OCI-LY1 (cell line): ENCODE results near the gene ZDHHC14.
"Not testable (repeated sequence)": the region's sequence is repeated elsewhere in the genome, so short reads cannot be mapped to it uniquely, and the experiment has no call there.

Experiments
- H2AFZ ChIP-seq: fragments of 200-600 bp; sonication (generic), shearing (Covaris generic); 2 replicates; pipeline ENCODE4 v1.6.0; 2014; ENCODE audit warnings: antibody characterized with exemption, mild to moderate bottlenecking, low read length
- H3F3A ChIP-seq: fragments of 200-600 bp; sonication (generic), shearing (Covaris generic); 2 replicates; pipeline ENCODE4 v1.6.0; 2014; ENCODE audit warnings: mild to moderate bottlenecking, antibody characterized with exemption, low read length, moderate library complexity; ENCODE audit not compliant: insufficient read depth
- H3K27ac ChIP-seq: fragments of 200-600 bp; sonication (generic); 2 replicates; pipeline ENCODE4 v1.5.1; 2014; ENCODE audit warnings: low read length, mixed run types, mild to moderate bottlenecking, low read depth; ENCODE audit not compliant: poor library complexity, severe bottlenecking
- H3K27me3 ChIP-seq: fragments of 200-600 bp; sonication (generic); 2 replicates; pipeline ENCODE4 v1.6.0; 2014; ENCODE audit warnings: antibody characterized with exemption, mild to moderate bottlenecking, low read length, moderate library complexity; ENCODE audit not compliant: insufficient read depth
- H3K36me3 ChIP-seq: fragments of 200-600 bp; sonication (generic); 2 replicates; pipeline ENCODE4 v1.6.1; 2014; ENCODE audit warnings: mild to moderate bottlenecking, antibody characterized with exemption, low read length, moderate library complexity, mixed read lengths; ENCODE audit not compliant: insufficient read depth
- H3K4me1 ChIP-seq: fragments of 200-600 bp; sonication (generic); 2 replicates; pipeline ENCODE4 v1.5.1; 2014; ENCODE audit warnings: mild to moderate bottlenecking, low read length, moderate library complexity; ENCODE audit not compliant: insufficient read depth, severe bottlenecking
- H3K4me2 ChIP-seq: fragments of 200-600 bp; sonication (generic), shearing (Covaris generic); 2 replicates; pipeline ENCODE4 v1.6.1; 2014; ENCODE audit warnings: low read length
- H3K4me3 ChIP-seq: fragments of 200-600 bp; sonication (generic); 2 replicates; pipeline ENCODE4 v1.5.1; 2014; ENCODE audit warnings: low read length, low read depth, mild to moderate bottlenecking, mixed read lengths; ENCODE audit not compliant: poor library complexity, severe bottlenecking
- H3K79me2 ChIP-seq: fragments of 200-600 bp; shearing (Covaris generic); 2 replicates; pipeline ENCODE4 v1.6.1; 2016; ENCODE audit warnings: mixed run types, low read length, mixed read lengths; ENCODE audit not compliant: insufficient read depth
- H3K9ac ChIP-seq: fragments of 200-600 bp; sonication (generic), shearing (Covaris generic); 2 replicates; pipeline ENCODE4 v1.6.1; 2014; ENCODE audit warnings: mild to moderate bottlenecking, low read length, mixed read lengths
- H3K9me2 ChIP-seq: fragments of 200-600 bp; sonication (generic), shearing (Covaris generic); 2 replicates; pipeline ENCODE4 v1.6.1; 2014; ENCODE audit warnings: low read depth, mild to moderate bottlenecking, low read length, mixed read lengths
- H3K9me3 ChIP-seq: fragments of 200-600 bp; shearing (Covaris generic); 2 replicates; pipeline ENCODE4 v1.6.1; 2014; ENCODE audit warnings: low read length, mixed read lengths
- H4K20me1 ChIP-seq: fragments of 200-600 bp; sonication (generic), shearing (Covaris generic); 2 replicates; pipeline ENCODE4 v1.6.0; 2016; ENCODE audit warnings: mild to moderate bottlenecking, low read length; ENCODE audit not compliant: insufficient read depth
- EZH2 ChIP-seq: fragments of 200-600 bp; sonication (generic), shearing (Covaris generic); IDR thresholded peaks from 2 replicates; pipeline ENCODE4 v1.8.0; 2017; ENCODE audit warnings: borderline replicate concordance, mixed run types, mild to moderate bottlenecking, antibody characterized with exemption, low read length, moderate library complexity, mixed read lengths
- TF ChIP-seq, protein P1 (sequence below): fragments of 200-600 bp; sonication (generic), shearing (Covaris generic); IDR thresholded peaks from 2 replicates; pipeline ENCODE4 v1.5.1; 2017; ENCODE audit warnings: mild to moderate bottlenecking, antibody characterized with exemption, low read length, moderate library complexity, mixed read lengths

Gene ZDHHC14

DNA sequence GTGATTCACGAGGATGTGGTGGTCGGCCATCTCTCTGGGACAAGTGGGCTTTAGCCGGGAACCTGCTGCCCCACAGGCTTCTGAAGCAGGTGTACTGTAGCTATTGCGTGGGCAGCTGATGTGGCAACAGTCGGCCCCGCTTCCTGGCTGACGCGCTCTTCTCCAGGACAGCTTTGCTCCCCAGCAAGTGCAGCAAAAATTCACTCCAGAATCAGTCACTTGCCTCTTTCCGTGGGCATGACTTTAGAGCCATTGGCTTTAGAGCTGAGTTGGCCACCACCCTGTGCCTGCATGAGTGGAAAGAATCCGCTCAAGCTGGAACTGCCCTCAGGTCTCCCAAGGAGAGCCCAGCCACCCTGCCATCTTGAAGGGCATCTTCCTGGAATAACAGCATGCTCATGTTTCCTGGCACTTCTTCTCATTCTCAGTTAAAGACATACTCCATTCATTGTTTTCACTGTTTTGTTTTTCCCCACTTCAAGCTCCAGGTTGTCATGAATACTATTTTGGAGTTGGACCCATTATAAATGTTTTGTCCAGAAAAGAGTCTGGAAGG is 178.3 kb downstream of the ZDHHC14 start:
- no peaks in the 10 kb centered on the region for H3F3A ChIP-seq

DNA sequence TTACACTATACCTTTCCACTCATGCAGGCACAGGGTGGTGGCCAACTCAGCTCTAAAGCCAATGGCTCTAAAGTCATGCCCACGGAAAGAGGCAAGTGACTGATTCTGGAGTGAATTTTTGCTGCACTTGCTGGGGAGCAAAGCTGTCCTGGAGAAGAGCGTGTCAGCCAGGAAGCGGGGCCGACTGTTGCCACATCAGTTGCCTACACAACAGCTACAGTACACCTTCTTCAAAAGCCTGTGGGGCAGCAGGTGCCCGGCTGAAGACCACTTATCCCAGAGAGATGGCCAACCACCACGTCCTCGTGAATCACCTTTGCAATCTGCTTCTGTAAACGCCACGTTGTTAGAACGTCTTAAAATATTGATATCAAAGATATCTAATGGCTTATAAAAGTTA is 179.1 kb downstream of the ZDHHC14 start:
- H3K27me3 ChIP-seq, H3K4me2 ChIP-seq, H3K9me3 ChIP-seq, H3K79me2 ChIP-seq, H3K36me3 ChIP-seq, H3K9ac ChIP-seq, H3K27ac ChIP-seq, H3K9me2 ChIP-seq, H3K4me1 ChIP-seq, H3F3A ChIP-seq, H2AFZ ChIP-seq, H3K4me3 ChIP-seq, H4K20me1 ChIP-seq: not testable (repeated sequence)

More for the DNA sequence above, 178.3 kb downstream of the ZDHHC14 start:
- H3K4me1 ChIP-seq, result no peaks in the 10 kb centered on the region
- H3K27me3 ChIP-seq, result no peaks in the 10 kb centered on the region
- H3K79me2 ChIP-seq, result no peaks in the 10 kb centered on the region
- no peak overlapping the region for H3K27ac ChIP-seq
- no peak overlapping the region for H3K4me3 ChIP-seq
- H3K9ac ChIP-seq, result no peak overlapping the region
- H4K20me1 ChIP-seq, result no peaks in the 10 kb centered on the region
- no peak overlapping the region for H3K4me2 ChIP-seq
- no peaks in the 10 kb centered on the region for H3K36me3 ChIP-seq
- H3K9me3 ChIP-seq, result no peaks in the 10 kb centered on the region
- no peak overlapping the region for H2AFZ ChIP-seq
- no peaks in the 10 kb centered on the region for H3K9me2 ChIP-seq
- TF ChIP-seq, protein P1, sequence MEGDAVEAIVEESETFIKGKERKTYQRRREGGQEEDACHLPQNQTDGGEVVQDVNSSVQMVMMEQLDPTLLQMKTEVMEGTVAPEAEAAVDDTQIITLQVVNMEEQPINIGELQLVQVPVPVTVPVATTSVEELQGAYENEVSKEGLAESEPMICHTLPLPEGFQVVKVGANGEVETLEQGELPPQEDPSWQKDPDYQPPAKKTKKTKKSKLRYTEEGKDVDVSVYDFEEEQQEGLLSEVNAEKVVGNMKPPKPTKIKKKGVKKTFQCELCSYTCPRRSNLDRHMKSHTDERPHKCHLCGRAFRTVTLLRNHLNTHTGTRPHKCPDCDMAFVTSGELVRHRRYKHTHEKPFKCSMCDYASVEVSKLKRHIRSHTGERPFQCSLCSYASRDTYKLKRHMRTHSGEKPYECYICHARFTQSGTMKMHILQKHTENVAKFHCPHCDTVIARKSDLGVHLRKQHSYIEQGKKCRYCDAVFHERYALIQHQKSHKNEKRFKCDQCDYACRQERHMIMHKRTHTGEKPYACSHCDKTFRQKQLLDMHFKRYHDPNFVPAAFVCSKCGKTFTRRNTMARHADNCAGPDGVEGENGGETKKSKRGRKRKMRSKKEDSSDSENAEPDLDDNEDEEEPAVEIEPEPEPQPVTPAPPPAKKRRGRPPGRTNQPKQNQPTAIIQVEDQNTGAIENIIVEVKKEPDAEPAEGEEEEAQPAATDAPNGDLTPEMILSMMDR, result no peak
- TF ChIP-seq EZH2, result no peak

DNA sequence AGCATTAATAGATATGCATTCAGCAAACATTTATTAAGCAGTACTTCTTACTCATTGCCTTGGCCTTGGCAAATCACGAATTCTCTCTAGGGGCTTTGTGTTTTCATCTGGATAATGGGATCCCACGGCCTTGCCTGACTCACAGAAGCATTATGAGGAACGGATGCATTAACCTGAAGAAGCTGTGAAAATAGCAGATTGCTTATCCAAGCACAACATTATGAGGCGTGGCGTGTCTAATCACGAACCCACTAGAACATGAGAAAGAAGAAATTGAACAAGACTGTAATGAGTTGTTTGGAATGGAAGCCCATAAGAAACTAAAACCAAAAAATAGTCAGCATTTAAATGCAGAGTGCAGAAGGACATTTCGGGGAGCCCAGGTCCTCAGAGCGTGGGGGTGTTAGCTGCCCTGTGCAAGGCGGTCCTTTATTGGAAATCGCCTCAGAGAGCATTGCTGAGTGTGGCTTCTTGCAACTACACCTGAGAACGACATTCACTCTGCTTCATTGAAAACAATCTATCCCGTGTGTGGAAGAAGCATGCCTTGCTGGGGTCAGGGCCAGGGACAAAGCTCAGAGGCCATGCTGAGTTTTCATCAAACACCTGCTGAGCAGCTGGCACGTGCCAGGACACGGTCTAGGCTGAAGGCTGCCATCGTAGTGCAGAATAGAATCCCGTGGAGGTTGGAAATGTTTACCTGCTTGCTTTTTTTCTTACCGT is 179.9 kb downstream of the ZDHHC14 start:
- Histone ChIP-seq H3K36me3 (no peaks in the 10 kb centered on the region), H3K4me3 (no peak overlapping the region), H2AFZ (no peak overlapping the region)

More for the DNA sequence above, 179.9 kb downstream of the ZDHHC14 start:
- Histone ChIP-seq H3K4me1 (no peaks in the 10 kb centered on the region), H3K27me3 (no peaks in the 10 kb centered on the region), H3F3A (no peaks in the 10 kb centered on the region), H3K79me2 (no peaks in the 10 kb centered on the region), H3K9me2 (no peaks in the 10 kb centered on the region), H3K4me2 (no peak overlapping the region), H3K9me3 (no peaks in the 10 kb centered on the region), H3K27ac (no peak overlapping the region), H3K9ac (no peak overlapping the region), H4K20me1 (no peaks in the 10 kb centered on the region)
- TF ChIP-seq EZH2, result no peak
- TF ChIP-seq, protein P1, result no peak
